Measurements from ENCODE around the gene PDLIM5.

Gene PDLIM5

DNA sequence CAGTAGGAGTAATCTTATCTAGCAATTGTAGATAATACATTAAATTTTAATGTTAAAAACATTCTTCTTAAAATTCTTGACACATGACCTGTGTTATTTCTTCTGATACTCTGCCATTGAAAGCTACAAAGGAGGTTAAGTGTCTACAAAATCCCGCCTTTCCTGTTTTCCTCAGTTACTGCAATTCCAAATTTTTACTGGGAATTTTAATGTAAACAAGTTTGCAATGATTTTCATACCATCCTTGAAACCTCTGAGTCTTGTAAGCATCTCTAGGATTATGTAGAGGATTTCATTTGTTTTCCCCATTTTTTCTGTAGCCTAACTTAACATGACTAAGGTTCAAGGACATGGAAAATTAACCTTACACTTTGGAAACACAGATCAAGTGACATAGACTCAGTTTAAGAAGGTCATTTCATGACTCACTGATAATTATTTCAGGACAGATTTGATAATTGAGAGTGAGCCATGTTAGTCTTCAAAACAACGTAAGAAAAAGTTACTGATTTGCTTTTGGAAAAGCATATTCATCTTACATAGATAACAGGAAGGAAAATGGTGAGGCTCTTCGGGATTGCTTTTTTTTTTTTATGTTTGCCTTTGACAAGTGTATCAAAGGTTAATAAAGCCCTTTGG, 39.6 kb upstream of the PDLIM5 start:
- H3K4me3 ChIP-seq (ENCODE audit: low read depth, low read length): no peak overlapping the region
- TF ChIP-seq, protein P1, sequence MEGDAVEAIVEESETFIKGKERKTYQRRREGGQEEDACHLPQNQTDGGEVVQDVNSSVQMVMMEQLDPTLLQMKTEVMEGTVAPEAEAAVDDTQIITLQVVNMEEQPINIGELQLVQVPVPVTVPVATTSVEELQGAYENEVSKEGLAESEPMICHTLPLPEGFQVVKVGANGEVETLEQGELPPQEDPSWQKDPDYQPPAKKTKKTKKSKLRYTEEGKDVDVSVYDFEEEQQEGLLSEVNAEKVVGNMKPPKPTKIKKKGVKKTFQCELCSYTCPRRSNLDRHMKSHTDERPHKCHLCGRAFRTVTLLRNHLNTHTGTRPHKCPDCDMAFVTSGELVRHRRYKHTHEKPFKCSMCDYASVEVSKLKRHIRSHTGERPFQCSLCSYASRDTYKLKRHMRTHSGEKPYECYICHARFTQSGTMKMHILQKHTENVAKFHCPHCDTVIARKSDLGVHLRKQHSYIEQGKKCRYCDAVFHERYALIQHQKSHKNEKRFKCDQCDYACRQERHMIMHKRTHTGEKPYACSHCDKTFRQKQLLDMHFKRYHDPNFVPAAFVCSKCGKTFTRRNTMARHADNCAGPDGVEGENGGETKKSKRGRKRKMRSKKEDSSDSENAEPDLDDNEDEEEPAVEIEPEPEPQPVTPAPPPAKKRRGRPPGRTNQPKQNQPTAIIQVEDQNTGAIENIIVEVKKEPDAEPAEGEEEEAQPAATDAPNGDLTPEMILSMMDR (IDR thresholded peaks at IDR 0.05; ENCODE audit: low read depth, low read length, missing control alignments): no peak

DNA sequence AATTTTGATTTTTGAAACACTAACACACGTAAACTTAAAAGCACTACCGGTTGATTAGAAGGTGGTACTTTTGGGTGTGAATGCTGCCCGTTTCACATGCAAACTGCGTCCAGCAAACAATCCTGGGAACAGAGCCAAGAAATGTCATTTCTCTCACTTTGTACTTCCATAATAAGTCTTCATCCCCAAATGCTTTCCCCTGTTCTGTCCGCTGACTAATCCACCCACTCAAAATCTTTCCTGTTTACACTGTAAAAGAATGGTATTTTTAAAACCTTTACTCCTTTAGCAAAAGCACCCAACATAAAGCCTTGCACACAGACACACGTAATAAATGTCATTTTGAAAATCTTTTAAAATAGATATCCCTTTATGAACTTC, 39.1 kb upstream of the PDLIM5 start:
- in situ Hi-C loops (cut with HindIII; ENCODE audit: low pct_ligation_motif_present, low sequenced_read_pairs): no loop called here
- DNase-seq: peak; percentile 68

More for the DNA sequence above, 39.6 kb upstream of the PDLIM5 start:
- Histone ChIP-seq H3K27me3 (replicated peaks) (no peaks in the 10 kb centered on the region), H3K36me3 (replicated peaks) (no peaks in the 10 kb centered on the region), H3K27ac (peak overlapping the region; percentile 66)
- in situ Hi-C loops (cut with HindIII; ENCODE audit: low pct_ligation_motif_present, low sequenced_read_pairs): no loop called here
- DNase-seq: no peak

DNA sequence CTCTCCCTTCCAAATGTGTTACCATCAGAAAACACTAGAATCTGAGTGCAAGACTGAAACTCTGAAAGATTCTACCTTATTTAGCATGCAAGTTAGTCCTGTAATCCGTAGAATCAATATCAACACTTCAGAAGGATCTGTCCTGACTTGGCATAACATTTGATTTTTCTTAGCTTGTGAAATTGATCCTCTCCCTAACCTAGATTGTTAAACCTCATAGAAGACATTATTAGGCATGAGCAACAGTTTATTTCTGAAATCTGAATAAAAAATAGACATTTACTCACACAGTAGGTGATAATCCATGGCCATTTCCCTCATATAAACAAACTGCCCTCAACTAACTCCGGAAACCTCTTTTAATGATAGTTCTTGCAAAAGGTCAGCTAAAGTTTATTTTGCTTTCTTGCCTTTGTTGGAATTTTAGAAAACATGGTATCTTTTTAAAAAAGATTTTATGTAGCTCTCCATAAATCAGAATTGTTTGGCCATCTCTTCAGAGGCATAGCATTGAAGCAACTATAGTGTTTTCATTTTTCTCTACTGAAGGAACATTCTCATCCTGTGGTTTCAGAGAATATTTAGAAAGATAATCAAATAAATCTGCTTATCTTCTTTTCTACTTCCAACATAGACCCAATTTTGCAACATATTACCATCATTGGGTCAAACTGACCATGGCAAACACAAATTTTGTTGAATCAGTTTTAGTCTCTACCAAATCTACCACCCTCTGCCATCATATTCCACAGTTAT, 38.5 kb upstream of the PDLIM5 start:
- Histone ChIP-seq H3K4me3 (ENCODE audit: low read depth, low read length) (no peak overlapping the region), H3K36me3 (replicated peaks) (no peaks in the 10 kb centered on the region), H3K27ac (peak overlapping the region; percentile 66), H3K27me3 (replicated peaks) (no peaks in the 10 kb centered on the region)
- in situ Hi-C loops (cut with HindIII; ENCODE audit: low pct_ligation_motif_present, low sequenced_read_pairs): no loop called here
- DNase-seq: no peak
- TF ChIP-seq, protein P1 (IDR thresholded peaks at IDR 0.05; ENCODE audit: low read depth, low read length, missing control alignments): no peak

More for the DNA sequence above, 39.1 kb upstream of the PDLIM5 start:
- H3K27ac ChIP-seq: peak overlapping the region; percentile 66
- H3K4me3 ChIP-seq (ENCODE audit: low read depth, low read length): no peak overlapping the region
- no peaks in the 10 kb centered on the region for H3K36me3 ChIP-seq (replicated peaks)
- H3K27me3 ChIP-seq (replicated peaks): no peaks in the 10 kb centered on the region
- TF ChIP-seq, protein P1 (IDR thresholded peaks at IDR 0.05; ENCODE audit: low read depth, low read length, missing control alignments): no peak

DNA sequence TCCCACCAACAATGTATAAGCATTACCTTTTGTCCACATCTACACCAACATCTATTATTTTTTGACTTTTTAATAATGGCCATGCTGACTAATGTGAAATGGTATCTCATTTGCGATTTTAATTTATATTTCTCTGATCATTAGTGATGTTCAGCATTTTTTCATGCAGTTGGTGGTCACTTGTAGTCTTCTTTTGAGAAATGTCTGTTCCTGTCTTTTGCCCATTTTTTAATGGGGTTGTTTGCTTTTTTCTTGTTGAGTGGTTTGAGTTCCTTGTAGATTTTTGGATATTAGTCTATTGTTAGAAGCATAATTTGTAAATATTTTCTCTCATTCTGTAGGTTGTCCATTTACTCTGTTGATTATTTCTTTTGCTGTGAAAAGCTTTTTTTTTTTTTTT, 36.8 kb upstream of the PDLIM5 start:
- no peaks in the 10 kb centered on the region for H3K27me3 ChIP-seq (replicated peaks)
- no peak for DNase-seq
- H3K4me3 ChIP-seq (ENCODE audit: low read depth, low read length): no peak overlapping the region
- in situ Hi-C loops (cut with HindIII; ENCODE audit: low pct_ligation_motif_present, low sequenced_read_pairs): no loop called here
- no peak overlapping the region for H3K27ac ChIP-seq
- TF ChIP-seq, protein P1 (IDR thresholded peaks at IDR 0.05; ENCODE audit: low read depth, low read length, missing control alignments): no peak
- H3K36me3 ChIP-seq (replicated peaks): no peaks in the 10 kb centered on the region

DNA sequence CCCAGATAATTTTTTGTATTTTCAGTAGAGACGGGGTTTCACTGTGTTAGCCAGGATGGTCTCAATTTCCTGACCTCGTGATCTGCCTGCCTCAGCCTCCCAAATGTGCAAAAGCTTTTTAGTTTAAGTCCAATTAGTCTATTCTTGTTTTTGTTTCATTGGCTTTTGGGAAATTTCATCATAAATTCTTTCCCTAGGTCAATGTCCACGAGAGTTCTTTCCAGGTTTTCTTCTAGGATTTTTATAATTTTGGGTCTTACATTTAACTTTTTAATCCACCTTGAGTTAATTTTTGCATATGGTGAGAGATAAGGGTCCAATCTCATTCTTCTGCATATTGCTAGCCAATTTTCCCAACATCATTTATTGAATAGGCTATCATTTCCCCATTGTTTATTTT, 36.3 kb upstream of the PDLIM5 start:
- Histone ChIP-seq H3K27me3 (replicated peaks) (no peaks in the 10 kb centered on the region), H3K27ac (no peak overlapping the region), H3K4me3 (ENCODE audit: low read depth, low read length) (no peak overlapping the region), H3K36me3 (replicated peaks) (no peaks in the 10 kb centered on the region)
- TF ChIP-seq, protein P1 (IDR thresholded peaks at IDR 0.05; ENCODE audit: low read depth, low read length, missing control alignments): no peak
- DNase-seq: no peak
- in situ Hi-C loops (cut with HindIII; ENCODE audit: low pct_ligation_motif_present, low sequenced_read_pairs): no loop called here
